Measurements from ENCODE around the gene LTB4R2. TPM values are rescaled to one million over a fixed set of nuclear protein-coding genes. Genes with fewer than 3 reads are reported as not detected.

LTB4R2 gene
- total RNA-seq, 4 donors from 2014 or later, result 4.4 to 81.5 (median 7.1) TPM

DNA sequence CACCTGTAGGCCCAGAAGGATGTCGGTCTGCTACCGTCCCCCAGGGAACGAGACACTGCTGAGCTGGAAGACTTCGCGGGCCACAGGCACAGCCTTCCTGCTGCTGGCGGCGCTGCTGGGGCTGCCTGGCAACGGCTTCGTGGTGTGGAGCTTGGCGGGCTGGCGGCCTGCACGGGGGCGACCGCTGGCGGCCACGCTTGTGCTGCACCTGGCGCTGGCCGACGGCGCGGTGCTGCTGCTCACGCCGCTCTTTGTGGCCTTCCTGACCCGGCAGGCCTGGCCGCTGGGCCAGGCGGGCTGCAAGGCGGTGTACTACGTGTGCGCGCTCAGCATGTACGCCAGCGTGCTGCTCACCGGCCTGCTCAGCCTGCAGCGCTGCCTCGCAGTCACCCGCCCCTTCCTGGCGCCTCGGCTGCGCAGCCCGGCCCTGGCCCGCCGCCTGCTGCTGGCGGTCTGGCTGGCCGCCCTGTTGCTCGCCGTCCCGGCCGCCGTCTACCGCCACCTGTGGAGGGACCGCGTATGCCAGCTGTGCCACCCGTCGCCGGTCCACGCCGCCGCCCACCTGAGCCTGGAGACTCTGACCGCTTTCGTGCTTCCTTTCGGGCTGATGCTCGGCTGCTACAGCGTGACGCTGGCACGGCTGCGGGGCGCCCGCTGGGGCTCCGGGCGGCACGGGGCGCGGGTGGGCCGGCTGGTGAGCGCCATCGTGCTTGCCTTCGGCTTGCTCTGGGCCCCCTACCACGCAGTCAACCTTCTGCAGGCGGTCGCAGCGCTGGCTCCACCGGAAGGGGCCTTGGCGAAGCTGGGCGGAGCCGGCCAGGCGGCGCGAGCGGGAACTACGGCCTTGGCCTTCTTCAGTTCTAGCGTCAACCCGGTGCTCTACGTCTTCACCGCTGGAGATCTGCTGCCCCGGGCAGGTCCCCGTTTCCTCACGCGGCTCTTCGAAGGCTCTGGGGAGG is 985 bp downstream of the LTB4R2 start, which contains the start of gene LTB4R:
Gene LTB4R, plus strand, starts transcription at position 857 of the 959 bp plus-strand sequence. CDS start 4,150 bp downstream, outside the sequence.
- Histone ChIP-seq H3K4me1 (peaks cover 19 to 72% (median 51%) of the 10 kb centered on the region in 4 donors), H3K36me3 (no peaks in the 10 kb centered on the region), H3K9me3 (no peaks in the 10 kb centered on the region), H3K27ac (peak within 1 kb of the TSS; percentile 81 to 90 (median 86)), H3K4me3 (peak within 1 kb of the TSS; percentile 34 to 58 (median 40)), H3K27me3 (no peaks in the 10 kb centered on the region)
- in situ Hi-C loops (cut with MboI; ENCODE audit: low pct_ligation_motif_present in 1 of 4, low pct_unique_long_range_greater_than_20kb in 1 of 4, low sequenced_read_pairs in 3 of 4), result no loop called here
- WGBS, 2 donors (ENCODE audit: low coverage in 1 of 2), result 24% methylated on average over 35 of the region's 99 CpGs; no CpG with 5 or more reads in 1 of the 2 donors
- intact Hi-C loops (cut with DNase I; ENCODE audit: low total_unique reads), result no loop called here
- peak; percentile 79 for DNase-seq
- TF ChIP-seq EP300 (IDR thresholded peaks at IDR 0.05; ENCODE audit: low read depth), result no peak
- peak; percentile 5 to 51 (median 48) for TF ChIP-seq POLR2AphosphoS5 (IDR thresholded peaks at IDR 0.05)
- peak; percentile 30 for TF ChIP-seq POLR2A (IDR thresholded peaks at IDR 0.05)
- TF ChIP-seq, protein P1, sequence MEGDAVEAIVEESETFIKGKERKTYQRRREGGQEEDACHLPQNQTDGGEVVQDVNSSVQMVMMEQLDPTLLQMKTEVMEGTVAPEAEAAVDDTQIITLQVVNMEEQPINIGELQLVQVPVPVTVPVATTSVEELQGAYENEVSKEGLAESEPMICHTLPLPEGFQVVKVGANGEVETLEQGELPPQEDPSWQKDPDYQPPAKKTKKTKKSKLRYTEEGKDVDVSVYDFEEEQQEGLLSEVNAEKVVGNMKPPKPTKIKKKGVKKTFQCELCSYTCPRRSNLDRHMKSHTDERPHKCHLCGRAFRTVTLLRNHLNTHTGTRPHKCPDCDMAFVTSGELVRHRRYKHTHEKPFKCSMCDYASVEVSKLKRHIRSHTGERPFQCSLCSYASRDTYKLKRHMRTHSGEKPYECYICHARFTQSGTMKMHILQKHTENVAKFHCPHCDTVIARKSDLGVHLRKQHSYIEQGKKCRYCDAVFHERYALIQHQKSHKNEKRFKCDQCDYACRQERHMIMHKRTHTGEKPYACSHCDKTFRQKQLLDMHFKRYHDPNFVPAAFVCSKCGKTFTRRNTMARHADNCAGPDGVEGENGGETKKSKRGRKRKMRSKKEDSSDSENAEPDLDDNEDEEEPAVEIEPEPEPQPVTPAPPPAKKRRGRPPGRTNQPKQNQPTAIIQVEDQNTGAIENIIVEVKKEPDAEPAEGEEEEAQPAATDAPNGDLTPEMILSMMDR (IDR thresholded peaks at IDR 0.05), result peak; percentile 39 to 76 (median 43)

- peak overlapping the region in 2 of 4 donors; percentile 45 to 58 for H3K4me3 ChIP-seq
- peaks cover 19 to 79% (median 55%) of the 10 kb centered on the region in 4 donors for H3K4me1 ChIP-seq
- no peaks in the 10 kb centered on the region for H3K36me3 ChIP-seq
- DNase-seq, result no peak
- 92% methylated on average over 1 of the region's 1 CpG; no CpG with 5 or more reads in 1 of the 2 donors for WGBS, 2 donors (ENCODE audit: low coverage in 1 of 2)
- intact Hi-C loops (cut with DNase I; ENCODE audit: low total_unique reads) (no loop called here), in situ Hi-C loops (cut with MboI; ENCODE audit: low pct_ligation_motif_present in 1 of 4, low pct_unique_long_range_greater_than_20kb in 1 of 4, low sequenced_read_pairs in 3 of 4) (no loop called here)
- H3K27ac ChIP-seq, result peak overlapping the region; percentile 81 to 90 (median 86)
- peaks cover 3% of the 10 kb centered on the region for H3K27me3 ChIP-seq
- no peaks in the 10 kb centered on the region for H3K9me3 ChIP-seq
- no peak for TF ChIP-seq EP300 (IDR thresholded peaks at IDR 0.05; ENCODE audit: low read depth)
Observed at GRCh38 chr14:24311837-24312615, 2.1 kb downstream of the LTB4R2 start.

DNA sequence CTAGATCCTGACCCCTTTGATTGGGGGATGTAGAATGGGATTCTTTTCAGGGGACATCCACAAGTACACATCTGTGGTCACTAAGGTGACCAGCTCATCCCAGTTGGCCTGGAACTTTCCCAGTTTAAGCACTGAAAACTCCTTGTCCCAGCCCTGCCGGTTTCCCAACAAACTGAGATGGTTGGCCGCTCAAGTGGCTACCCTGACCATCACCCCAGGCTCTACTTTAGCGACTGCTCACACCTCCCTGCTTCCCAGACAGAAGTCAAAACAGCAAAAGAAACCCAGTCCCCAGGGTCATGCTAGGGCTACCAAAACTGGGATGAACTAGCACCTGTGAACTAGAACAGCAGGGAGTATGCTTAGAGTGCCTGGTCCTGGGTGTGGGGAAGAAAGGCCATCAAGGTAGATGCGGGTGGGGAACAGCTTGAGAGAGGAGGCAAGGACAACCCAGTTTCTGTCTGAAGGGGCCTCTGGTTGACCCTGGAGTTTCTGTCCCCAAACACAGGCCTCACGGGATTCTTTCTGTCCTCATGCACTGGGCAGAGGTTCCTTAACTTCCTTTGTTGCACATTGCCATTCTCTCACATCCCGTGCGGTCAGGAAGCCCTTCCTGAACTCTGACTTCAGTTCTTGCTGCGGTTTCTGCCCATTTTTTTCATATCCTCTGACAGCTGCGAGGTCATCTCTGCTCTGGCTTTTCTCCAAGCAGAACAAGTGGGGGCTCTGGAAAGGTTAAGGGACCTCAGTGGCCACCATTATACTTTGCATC is 3.0 kb downstream of the LTB4R2 start:
- Histone ChIP-seq H3K9me3 (no peaks in the 10 kb centered on the region), H3K27ac (peak overlapping the region; percentile 81 to 90 (median 86)), H3K4me1 (peaks cover 19 to 70% (median 46%) of the 10 kb centered on the region in 4 donors), H3K27me3 (peaks cover 7% of the 10 kb centered on the region), H3K36me3 (no peaks in the 10 kb centered on the region), H3K4me3 (no peak overlapping the region)
- peak; percentile 62 for DNase-seq
- in situ Hi-C loops (cut with MboI; ENCODE audit: low pct_ligation_motif_present in 1 of 4, low pct_unique_long_range_greater_than_20kb in 1 of 4, low sequenced_read_pairs in 3 of 4) (no loop called here), intact Hi-C loops (cut with DNase I; ENCODE audit: low total_unique reads) (no loop called here)
- 59 to 71% methylated on average over 4 to 9 of the region's 9 CpGs for WGBS, 2 donors (ENCODE audit: low coverage in 1 of 2)
- TF ChIP-seq POLR2AphosphoS5 (IDR thresholded peaks at IDR 0.05), result peak in 1 of 3 donors; percentile 28
- TF ChIP-seq EP300 (IDR thresholded peaks at IDR 0.05; ENCODE audit: low read depth), result no peak

GRCh38 chr14:24313913-24314312 is 4.0 kb downstream of the LTB4R2 start:
- intact Hi-C loops (cut with DNase I; ENCODE audit: low total_unique reads), result no loop called here
- H3K9me3 ChIP-seq, result no peaks in the 10 kb centered on the region
- TF ChIP-seq POLR2AphosphoS5 (IDR thresholded peaks at IDR 0.05), result no peak
- no peak for TF ChIP-seq POLR2A (IDR thresholded peaks at IDR 0.05)
- no peak for TF ChIP-seq EP300 (IDR thresholded peaks at IDR 0.05; ENCODE audit: low read depth)
- TF ChIP-seq, protein P1 (IDR thresholded peaks at IDR 0.05), result no peak
- H3K4me3 ChIP-seq, result no peak overlapping the region
- no peaks in the 10 kb centered on the region for H3K36me3 ChIP-seq
- 78% methylated on average over 2 of the region's 2 CpGs; no CpG with 5 or more reads in 1 of the 2 donors for WGBS, 2 donors (ENCODE audit: low coverage in 1 of 2)
- H3K4me1 ChIP-seq, result peaks cover 19 to 60% (median 38%) of the 10 kb centered on the region in 4 donors
- DNase-seq, result no peak
- H3K27me3 ChIP-seq, result peaks cover 15% of the 10 kb centered on the region
- in situ Hi-C loops (cut with MboI; ENCODE audit: low pct_ligation_motif_present in 1 of 4, low pct_unique_long_range_greater_than_20kb in 1 of 4, low sequenced_read_pairs in 3 of 4), result no loop called here
- H3K27ac ChIP-seq, result peak overlapping the region in 3 of 4 donors; percentile 81 to 90 (median 82)
